OCI-LY7 (cell line): ENCODE results near the gene INHA. TPM values are rescaled to one million over a fixed set of nuclear protein-coding genes. Genes with fewer than 3 reads are reported as not detected.

ENCODE experiments used
- BruUV-seq: library from RNA; stranded (reverse); fragments of 400-500 nt; replicated peaks from 2 replicates; lab custom pipeline; 2021; lab: Mats Ljungman, UMichigan
- CTCF ChIA-PET: fragments of 300-600 bp; sonication (Branson Sonifier 250); formaldehyde crosslinking; loops from one replicate; lab custom pipeline; 2022; ENCODE audit warnings: antibody characterized with exemption; ENCODE audit not compliant: unreplicated experiment; lab: Charles Lee
- POLR2A ChIA-PET: fragments of 300-600 bp; sonication (Branson Sonifier 250); formaldehyde crosslinking; loops from one replicate; lab custom pipeline; 2022; ENCODE audit warnings: antibody characterized with exemption; lab: Charles Lee
- DNase-seq: peaks from one replicate; pipeline ENCODE4 v3.0.0-alpha.2; 2015; ENCODE audit warnings: low spot score
- H2AFZ ChIP-seq: fragments of 200-600 bp; sonication (generic), shearing (Covaris generic); 2 replicates; pipeline ENCODE4 v1.6.1; 2014; ENCODE audit warnings: mild to moderate bottlenecking, antibody characterized with exemption, low read length, moderate library complexity
- H3K27ac ChIP-seq: fragments of 200-600 bp; sonication (generic); 2 replicates; pipeline ENCODE4 v1.5.1; 2014; ENCODE audit warnings: mixed run types, low read depth, mild to moderate bottlenecking, moderate library complexity, low read length, inconsistent platforms; ENCODE audit not compliant: poor library complexity, severe bottlenecking
- H3K36me3 ChIP-seq: fragments of 200-600 bp; sonication (generic); 2 replicates; pipeline ENCODE4 v1.6.1; 2014; ENCODE audit warnings: mild to moderate bottlenecking, antibody characterized with exemption, low read length, moderate library complexity, mixed read lengths; ENCODE audit not compliant: insufficient read depth
- H3K4me1 ChIP-seq: fragments of 200-600 bp; sonication (generic); 2 replicates; pipeline ENCODE4 v1.5.1; 2014; ENCODE audit warnings: mild to moderate bottlenecking, low read length; ENCODE audit not compliant: insufficient read depth, poor library complexity, severe bottlenecking
- H3K4me2 ChIP-seq: fragments of 200-600 bp; sonication (generic); 2 replicates; pipeline ENCODE4 v1.6.1; 2014; ENCODE audit warnings: mild to moderate bottlenecking, low read length
- H3K4me3 ChIP-seq: fragments of 200-600 bp; sonication (generic); 2 replicates; pipeline ENCODE4 v1.5.1; 2014; ENCODE audit warnings: mild to moderate bottlenecking, low read depth, low read length; ENCODE audit not compliant: poor library complexity, severe bottlenecking
- H3K79me2 ChIP-seq: fragments of 200-600 bp; sonication (generic); 2 replicates; pipeline ENCODE4 v1.6.1; 2016; ENCODE audit warnings: low read depth, mild to moderate bottlenecking, low read length, moderate library complexity, mixed read lengths; ENCODE audit not compliant: insufficient read depth
- H3K9me2 ChIP-seq: fragments of 200-600 bp; sonication (generic); 2 replicates; pipeline ENCODE4 v1.6.1; 2016; ENCODE audit warnings: mild to moderate bottlenecking, low read length, mixed read lengths; ENCODE audit not compliant: insufficient read depth
- H3K9me3 ChIP-seq: fragments of 200-600 bp; sonication (generic); 2 replicates; pipeline ENCODE4 v1.6.1; 2014; ENCODE audit warnings: mild to moderate bottlenecking, mixed run types, low read length, mixed read lengths
- H4K20me1 ChIP-seq: fragments of 200-600 bp; sonication (generic); 2 replicates; pipeline ENCODE4 v1.6.1; 2014; ENCODE audit warnings: mild to moderate bottlenecking, antibody characterized with exemption, low read length, moderate library complexity, mixed read lengths; ENCODE audit not compliant: insufficient read depth
- EZH2phosphoT487 ChIP-seq: fragments of 200-600 bp; sonication (generic); IDR thresholded peaks from 2 replicates; pipeline ENCODE4 v1.6.1; 2018; ENCODE audit warnings: low read depth, borderline replicate concordance, mild to moderate bottlenecking, mixed run types, antibody characterized with exemption, low read length, moderate library complexity, mixed read lengths
- intact Hi-C: fragments of 100-400 bp; cut with micrococcal nuclease; formaldehyde crosslinking; loops from one replicate; pipeline ENCODE4 v1.10.0; 2022; ENCODE audit not compliant: unreplicated experiment
- total RNA-seq, 2 experiments: library from RNA; depleted of rRNA in 1 of 2; stranded (reverse); fragments of >200 nt in 1 of 2; shearing (Covaris generic) in 1 of 2; gene quantifications; 2 replicates each; pipeline ENCODE4 v1.2.3, GENCODE V29; 2014 to 2022
- TF ChIP-seq, protein P1 (sequence below): fragments of 200-600 bp; sonication (generic); conservative IDR thresholded peaks from 2 replicates; pipeline ENCODE4 v1.5.1; 2014; ENCODE audit warnings: mild to moderate bottlenecking, antibody characterized with exemption, low read length, moderate library complexity, mixed read lengths

The INHA gene
- total RNA-seq, 2 experiments from 2014 or later: not detected

DNA sequence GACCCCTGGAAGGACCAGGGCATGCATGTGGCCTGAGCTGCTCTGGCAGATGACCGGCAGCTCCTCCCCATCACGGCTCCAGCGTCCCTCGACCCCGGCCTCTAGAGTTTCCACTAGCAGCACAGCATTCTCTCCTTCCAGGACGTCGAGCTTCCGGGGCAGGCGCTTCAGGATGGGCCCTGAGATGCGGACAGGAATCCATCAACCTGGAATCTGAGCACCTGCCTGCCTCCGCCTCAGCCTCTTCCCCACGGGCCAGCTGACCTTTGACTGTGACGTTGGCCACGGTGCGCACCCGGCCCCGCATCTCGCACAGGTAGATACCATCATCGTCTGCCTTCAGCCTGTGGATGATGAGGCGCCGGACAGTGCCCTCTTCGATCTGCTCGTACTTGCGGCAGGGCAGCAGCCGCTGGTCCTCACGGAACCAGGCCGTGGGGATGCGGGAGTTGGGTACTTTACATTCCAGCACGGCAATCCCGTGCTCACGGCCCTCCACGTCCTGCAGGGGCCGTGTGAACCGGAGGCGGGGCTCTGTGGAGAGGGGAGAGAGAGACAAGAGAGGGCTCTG lies 4.2 kb upstream of the INHA start:
- TF ChIP-seq, protein P1, sequence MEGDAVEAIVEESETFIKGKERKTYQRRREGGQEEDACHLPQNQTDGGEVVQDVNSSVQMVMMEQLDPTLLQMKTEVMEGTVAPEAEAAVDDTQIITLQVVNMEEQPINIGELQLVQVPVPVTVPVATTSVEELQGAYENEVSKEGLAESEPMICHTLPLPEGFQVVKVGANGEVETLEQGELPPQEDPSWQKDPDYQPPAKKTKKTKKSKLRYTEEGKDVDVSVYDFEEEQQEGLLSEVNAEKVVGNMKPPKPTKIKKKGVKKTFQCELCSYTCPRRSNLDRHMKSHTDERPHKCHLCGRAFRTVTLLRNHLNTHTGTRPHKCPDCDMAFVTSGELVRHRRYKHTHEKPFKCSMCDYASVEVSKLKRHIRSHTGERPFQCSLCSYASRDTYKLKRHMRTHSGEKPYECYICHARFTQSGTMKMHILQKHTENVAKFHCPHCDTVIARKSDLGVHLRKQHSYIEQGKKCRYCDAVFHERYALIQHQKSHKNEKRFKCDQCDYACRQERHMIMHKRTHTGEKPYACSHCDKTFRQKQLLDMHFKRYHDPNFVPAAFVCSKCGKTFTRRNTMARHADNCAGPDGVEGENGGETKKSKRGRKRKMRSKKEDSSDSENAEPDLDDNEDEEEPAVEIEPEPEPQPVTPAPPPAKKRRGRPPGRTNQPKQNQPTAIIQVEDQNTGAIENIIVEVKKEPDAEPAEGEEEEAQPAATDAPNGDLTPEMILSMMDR: no peak
- no peak for TF ChIP-seq EZH2phosphoT487
- no peaks in the 10 kb centered on the region for H3K79me2 ChIP-seq
- H3K4me3 ChIP-seq: no peak overlapping the region
- no TSS peak for BruUV-seq
- H3K36me3 ChIP-seq: no peaks in the 10 kb centered on the region
- H3K27ac ChIP-seq: no peak overlapping the region
- H2AFZ ChIP-seq: no peak overlapping the region
- no peak for DNase-seq
- no peaks in the 10 kb centered on the region for H3K9me2 ChIP-seq
- intact Hi-C loops: no loop called here
- ChIA-PET CTCF (no interaction called here), POLR2A (no interaction called here)
- no peaks in the 10 kb centered on the region for H3K9me3 ChIP-seq
- no peaks in the 10 kb centered on the region for H3K4me1 ChIP-seq
- H3K4me2 ChIP-seq: no peak overlapping the region
- no peaks in the 10 kb centered on the region for H4K20me1 ChIP-seq

GRCh38 chr2:219569041-219569440 lies 3.1 kb upstream of the INHA start:
- TF ChIP-seq EZH2phosphoT487: no peak
- TF ChIP-seq, protein P1: no peak
- Histone ChIP-seq H3K9me3 (no peaks in the 10 kb centered on the region), H3K9me2 (no peaks in the 10 kb centered on the region), H4K20me1 (no peaks in the 10 kb centered on the region), H3K4me1 (no peaks in the 10 kb centered on the region), H3K36me3 (no peaks in the 10 kb centered on the region), H3K4me3 (no peak overlapping the region), H2AFZ (no peak overlapping the region), H3K27ac (no peak overlapping the region), H3K4me2 (no peak overlapping the region), H3K79me2 (no peaks in the 10 kb centered on the region)
- BruUV-seq: no TSS peak
- ChIA-PET POLR2A (interaction anchor here (0.7 kb wide), 1 partner anchor 147 kb away, joined by 3 read pairs; no protein-coding TSS in a partner anchor), CTCF (no interaction called here)
- intact Hi-C loops: no loop called here
- DNase-seq: no peak

GRCh38 chr2:219569635-219570034 lies 2.5 kb upstream of the INHA start:
- no TSS peak for BruUV-seq
- Histone ChIP-seq H3K9me2 (no peaks in the 10 kb centered on the region), H3K27ac (no peak overlapping the region), H3K79me2 (no peaks in the 10 kb centered on the region), H3K4me1 (no peaks in the 10 kb centered on the region), H3K36me3 (no peaks in the 10 kb centered on the region), H3K4me2 (no peak overlapping the region), H3K4me3 (no peak overlapping the region), H4K20me1 (no peaks in the 10 kb centered on the region), H2AFZ (no peak overlapping the region), H3K9me3 (no peaks in the 10 kb centered on the region)
- ChIA-PET CTCF (no interaction called here), POLR2A (no interaction called here)
- TF ChIP-seq EZH2phosphoT487: no peak
- TF ChIP-seq, protein P1: no peak
- intact Hi-C loops: no loop called here
- no peak for DNase-seq
